Measurements from ENCODE around the gene ALKBH3.

ALKBH3 gene

DNA sequence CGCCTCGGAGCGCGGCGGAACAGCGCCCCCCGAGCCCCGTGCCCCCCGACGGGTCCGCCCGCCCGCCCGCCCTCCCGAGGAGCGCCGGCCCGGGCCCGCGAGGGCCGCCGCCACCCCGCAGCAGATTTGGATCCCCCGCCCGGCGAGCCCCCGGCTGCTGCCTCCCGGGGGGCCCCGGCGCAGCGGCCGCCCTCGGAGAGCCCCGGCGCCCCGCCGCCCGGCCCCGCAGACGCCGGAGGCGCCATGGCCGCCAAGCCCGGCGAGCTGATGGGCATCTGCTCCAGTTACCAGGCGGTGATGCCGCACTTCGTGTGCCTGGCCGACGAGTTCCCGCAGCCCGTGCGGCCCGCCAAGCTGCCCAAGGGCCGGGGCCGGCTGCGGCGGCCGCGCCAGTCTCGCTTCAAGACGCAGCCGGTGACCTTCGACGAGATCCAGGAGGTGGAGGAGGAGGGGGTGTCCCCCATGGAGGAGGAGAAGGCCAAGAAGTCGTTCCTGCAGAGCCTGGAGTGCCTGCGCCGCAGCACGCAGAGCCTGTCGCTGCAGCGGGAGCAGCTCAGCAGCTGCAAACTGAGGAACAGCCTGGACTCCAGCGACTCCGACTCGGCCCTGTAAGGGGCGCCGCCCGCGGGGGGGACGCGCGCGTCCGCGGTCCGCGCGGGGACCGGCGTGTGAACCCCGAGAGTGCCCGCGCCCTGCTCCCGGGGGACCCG is 62.2 kb downstream of the ALKBH3 start:
- no peak for DNase-seq

- no peak for DNase-seq
Observed at GRCh38 chr11:43943372-43943930, 62.8 kb downstream of the ALKBH3 start.

- DNase-seq: no peak
Observed at GRCh38 chr11:43943931-43944751, 63.5 kb downstream of the ALKBH3 start.

GRCh38 chr11:43944761-43945311 is 64.2 kb downstream of the ALKBH3 start:
- DNase-seq: no peak

- no peak for DNase-seq
Observed at GRCh38 chr11:43947003-43947500, 66.4 kb downstream of the ALKBH3 start.

GRCh38 chr11:43947815-43948214 is 67.2 kb downstream of the ALKBH3 start:
- no peak for DNase-seq

DNA sequence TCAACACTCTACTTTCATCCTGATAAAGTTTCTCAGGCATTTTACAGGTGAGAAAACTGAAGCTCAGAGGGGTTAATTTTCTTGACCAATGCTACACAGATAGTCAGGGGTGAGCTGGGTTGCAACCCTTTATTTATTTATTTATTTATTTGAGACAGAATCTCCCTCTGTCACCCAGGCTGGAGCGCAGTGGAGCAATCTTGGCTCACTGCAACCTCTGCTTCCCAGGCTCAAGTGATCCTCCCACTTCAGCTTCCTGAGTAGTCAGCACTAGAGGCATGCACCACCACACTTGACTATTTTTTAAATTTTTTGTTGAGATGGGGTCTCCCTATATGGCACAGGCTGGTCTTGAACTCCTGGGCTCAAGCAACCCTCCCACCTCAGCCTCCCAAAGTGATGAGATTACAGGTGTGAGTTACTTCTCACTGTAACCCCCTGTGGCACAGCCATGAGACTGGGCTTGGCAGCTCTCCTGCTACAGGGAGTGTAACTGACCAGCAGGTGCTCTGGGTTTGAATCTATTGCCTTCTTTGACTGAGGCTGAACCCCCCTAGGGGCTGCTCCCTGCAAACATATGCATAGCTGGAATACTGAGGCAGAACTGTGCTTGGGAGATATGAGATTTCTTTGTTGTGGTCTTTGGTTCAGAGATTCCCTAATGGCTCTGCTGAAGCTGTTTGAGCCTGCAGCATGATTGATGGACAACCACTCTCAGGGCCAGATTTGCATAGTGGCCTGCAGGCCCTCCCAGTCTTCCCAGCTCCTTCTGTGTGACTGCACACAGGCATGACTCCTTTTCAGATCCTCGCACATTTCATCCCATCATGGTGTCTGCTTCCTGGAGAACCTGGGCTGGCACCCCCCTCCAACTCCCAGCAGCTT is 68.0 kb downstream of the ALKBH3 start:
- DNase-seq: no peak

- DNase-seq: no peak
Observed at GRCh38 chr11:43950311-43950855, 69.8 kb downstream of the ALKBH3 start.

- no peak for DNase-seq
Observed at GRCh38 chr11:43951231-43951630, 70.6 kb downstream of the ALKBH3 start.

GRCh38 chr11:43952020-43952400 is 71.4 kb downstream of the ALKBH3 start:
- no peak for DNase-seq

DNA sequence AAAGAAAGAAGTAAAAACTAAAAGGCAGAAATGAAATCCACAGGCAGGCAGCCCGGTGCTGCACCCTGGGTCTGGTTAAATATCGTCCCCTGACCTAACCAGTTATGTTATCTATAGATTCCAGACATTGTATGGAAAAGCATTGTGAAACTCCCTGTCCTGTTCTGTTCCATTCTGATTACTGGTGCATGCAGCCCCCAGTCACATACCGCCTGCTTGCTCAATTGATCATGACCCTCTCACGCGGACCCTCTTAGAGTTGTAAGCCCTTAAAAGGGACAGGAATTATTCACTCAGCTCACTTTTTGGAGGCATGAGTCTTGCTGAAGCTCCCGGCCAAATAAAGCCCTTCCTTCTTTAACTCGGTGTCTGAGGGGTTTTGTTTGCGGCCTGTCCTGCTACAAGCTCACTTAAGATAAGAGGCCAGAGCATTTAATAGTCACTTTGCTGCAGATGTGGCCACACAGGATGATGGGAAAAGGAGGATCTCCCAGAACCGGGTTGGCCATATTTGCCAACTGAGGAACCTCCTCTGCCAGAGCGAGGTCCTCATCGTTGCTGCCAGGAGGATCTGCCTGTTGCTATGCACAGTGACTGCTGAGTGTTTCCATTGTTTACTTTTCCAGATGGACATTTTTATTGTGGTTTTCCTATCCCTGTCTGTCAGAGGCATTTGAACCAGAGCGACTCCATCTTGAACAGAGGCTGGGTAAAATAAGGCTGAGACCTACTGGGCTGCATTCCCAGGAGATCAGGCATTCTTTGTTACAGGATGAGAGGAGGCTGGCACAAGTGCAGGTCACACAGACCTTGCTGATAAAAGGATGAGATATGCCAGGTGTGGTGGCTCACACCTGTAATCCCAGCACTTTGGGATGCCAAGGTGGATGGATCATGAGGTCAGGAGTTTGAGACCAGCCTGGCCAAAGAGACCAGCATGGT is 72.0 kb downstream of the ALKBH3 start:
- no peak for DNase-seq

- DNase-seq: no peak
Observed at GRCh38 chr11:43953521-43953920, 72.9 kb downstream of the ALKBH3 start.

DNA sequence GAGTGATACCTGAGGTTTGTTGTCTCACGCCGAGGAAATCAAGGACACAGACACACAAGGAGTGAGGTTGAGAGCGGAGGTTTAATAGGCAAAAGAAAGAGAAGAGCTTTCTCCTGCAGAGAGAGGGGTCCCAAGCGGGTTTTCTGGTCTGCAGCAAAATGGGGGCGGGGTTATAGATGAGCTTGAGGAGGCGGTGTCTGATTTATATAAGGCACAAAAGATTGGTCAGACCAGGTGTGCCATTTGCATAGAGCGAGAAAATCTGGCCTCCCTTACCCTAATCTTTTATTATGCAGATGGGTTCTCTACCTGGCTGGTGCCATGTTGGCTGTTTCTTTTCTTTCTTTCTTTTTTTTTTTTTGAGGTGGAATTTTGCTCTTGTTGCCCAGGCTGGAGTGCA is 73.6 kb downstream of the ALKBH3 start:
- no peak for DNase-seq

DNA sequence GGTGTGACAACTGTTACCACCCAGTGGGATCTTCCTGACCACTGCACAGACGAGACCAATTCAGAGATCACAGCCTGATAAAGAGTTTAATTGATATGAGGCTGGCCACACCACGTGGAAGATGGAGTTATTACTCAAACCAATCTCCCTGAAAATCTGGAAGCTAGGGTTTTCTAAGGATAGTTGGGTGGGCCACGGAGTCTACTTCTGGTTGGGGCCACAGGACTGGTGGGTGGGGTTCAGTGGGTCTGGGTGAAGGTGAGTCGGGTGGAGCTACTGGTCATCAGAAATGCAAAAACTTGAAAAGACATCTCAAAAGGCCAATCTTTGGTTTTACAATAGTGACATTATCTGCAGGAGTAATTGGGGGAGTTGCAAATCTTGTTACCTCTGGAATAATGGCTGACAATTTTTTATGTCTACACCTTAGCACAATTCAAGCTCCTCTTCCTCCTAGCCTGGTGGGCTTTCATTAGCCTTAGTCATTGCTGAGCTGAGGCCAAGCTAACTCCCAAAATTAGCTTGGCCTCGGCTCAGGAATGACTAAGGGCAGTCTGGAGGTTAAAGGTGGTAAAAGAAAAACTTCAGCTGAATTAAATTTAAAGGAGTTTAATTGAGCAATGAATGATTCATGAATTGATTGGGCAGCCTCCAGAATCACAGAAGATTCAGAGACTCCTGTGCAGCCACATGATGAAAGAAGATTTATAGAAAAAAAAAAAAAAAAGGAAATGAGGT is 74.9 kb downstream of the ALKBH3 start:
- DNase-seq: no peak

- no peak for DNase-seq
Observed at GRCh38 chr11:43957571-43957970, 76.9 kb downstream of the ALKBH3 start.

- no peak for DNase-seq
Observed at GRCh38 chr11:43959321-43959995, 78.8 kb downstream of the ALKBH3 start.

GRCh38 chr11:43962383-43963278 is 82.0 kb downstream of the ALKBH3 start:
- DNase-seq: no peak

- DNase-seq: no peak
Observed at GRCh38 chr11:43963279-43963620, 82.6 kb downstream of the ALKBH3 start.

GRCh38 chr11:43967661-43968060 is 87.0 kb downstream of the ALKBH3 start:
- no peak for DNase-seq
